Psoas muscle (tissue), 8 donors: ENCODE results near the gene ZNF660. TPM values are rescaled to one million over a fixed set of nuclear protein-coding genes. Genes with fewer than 3 reads are reported as not detected.
"Not testable (repeated sequence)": the region's sequence is repeated elsewhere in the genome, so short reads cannot be mapped to it uniquely, and the experiment has no call there.

ENCODE experiments used
- ATAC-seq, 4 donors: fragments of 200-7000 bp; cut with Tn5 transposase; one replicate each; pipeline ENCODE4 v1.9.1; 2020; ENCODE audit warnings: moderate library complexity in 3 of 4, mild to moderate bottlenecking in 2 of 4
- DNase-seq, 2 donors: peaks; one replicate each; pipeline ENCODE4 v3.0.0-alpha.2; 2020
- H3K27ac ChIP-seq: fragments of 200-600 bp; one replicate; pipeline ENCODE4 v1.8.0; 2022
- H3K27me3 ChIP-seq, 3 donors: fragments of 200-600 bp in 1 of 3; one replicate each; pipeline versions ENCODE4 v1.6.1 to v1.8.0; 2013 to 2022; ENCODE audit warnings: low read length in 2 of 3, mild to moderate bottlenecking in 2 of 3, moderate library complexity in 1 of 3; ENCODE audit not compliant: insufficient read depth in 3 of 3
- H3K36me3 ChIP-seq, 2 donors: fragments of 200-600 bp in 1 of 2; one replicate each; pipeline versions ENCODE4 v1.6.1 to v1.8.0; 2013 to 2022; ENCODE audit warnings: low read depth in 1 of 2, mild to moderate bottlenecking in 1 of 2, moderate library complexity in 1 of 2; ENCODE audit not compliant: insufficient read depth in 1 of 2
- H3K4me1 ChIP-seq: fragments of 200-600 bp; one replicate; pipeline ENCODE4 v1.8.0; 2022
- H3K4me3 ChIP-seq: fragments of 200-600 bp; one replicate; pipeline ENCODE4 v1.8.0; 2022; ENCODE audit warnings: mild to moderate bottlenecking
- H3K9me3 ChIP-seq: fragments of 200-600 bp; one replicate; pipeline ENCODE4 v1.8.0; 2022
- CTCF ChIP-seq: fragments of 200-600 bp; IDR thresholded peaks from one replicate; pipeline ENCODE4 v1.8.0; 2022; ENCODE audit warnings: antibody characterized with exemption
- WGBS, 3 donors: extraction: QIAGEN DNeasy Blood & Tissue Kit; methylation state at CpG; one replicate each; pipeline versions ENCODE4 v1.1.6 to v1.1.7; 2013; 5-methylcytosine and 5-hydroxymethylcytosine counted together
- intact Hi-C, 2 donors: fragments of 100-400 bp; cut with DNase I; formaldehyde crosslinking; loops; one replicate each; pipeline versions ENCODE4 v1.11.0 to v1.14.2; 2022
- polyA plus RNA-seq, 3 donors: library from polyadenylated mRNA; stranded (reverse); fragments of 200-250 nt; gene quantifications; one replicate each; pipeline ENCODE4 v1.2.3, GENCODE V29; 2013
- total RNA-seq, 4 donors: library from RNA; stranded (reverse); fragmentation: NEBNext Ultra II Directional in 2 of 4; extraction: Animal tissue kit (Norgen Biotek cat#: 25700) in 2 of 4; gene quantifications; one replicate each; pipeline versions ENCODE4 v1.2.1 to v1.2.4, GENCODE V29; 2021 to 2023
- donor health status: healthy with polysubstance abuse.
- donor health status: DM: no; HTN: no; CAD: no; lungs with moderate emphysema.
- donor health status: Bipolar disorder and iron deficiency.
- donor health status: healthy.
- donor health status: DM: yes; HTN: yes; CAD: no.
- donor health status: DM: no; HTN: no; CAD: no.
- donor health status: DM: no; HTN: no; CAD: no.
- donor health status: DM: yes; HTN: yes; CAD: no.

ZNF660 gene
- total and polyA plus RNA-seq, 7 donors, result 0.18 to 1.2 (median 0.24) TPM

DNA sequence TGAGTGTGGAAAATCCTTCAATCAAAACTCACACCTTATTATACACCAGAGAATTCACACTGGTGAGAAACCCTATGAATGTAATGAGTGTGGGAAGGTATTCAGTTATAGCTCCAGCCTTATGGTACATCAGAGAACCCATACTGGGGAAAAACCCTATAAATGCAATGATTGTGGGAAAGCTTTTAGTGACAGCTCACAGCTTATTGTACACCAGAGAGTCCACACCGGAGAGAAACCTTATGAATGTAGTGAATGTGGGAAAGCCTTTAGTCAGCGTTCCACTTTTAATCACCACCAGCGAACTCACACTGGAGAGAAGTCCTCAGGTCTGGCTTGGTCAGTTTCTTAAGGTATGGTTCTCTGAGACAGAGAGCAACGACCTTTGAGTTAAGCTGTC is 13.7 kb upstream of the ZNF660 start:
- DNase-seq (no peak), ATAC-seq (no peak)
- Histone ChIP-seq H3K4me1 (no peaks in the 10 kb centered on the region), H3K27me3 (no peaks in the 10 kb centered on the region), H3K27ac (no peak overlapping the region), H3K4me3 (no peak overlapping the region), H3K36me3 (peaks cover 26 to 34% of the 10 kb centered on the region in 2 donors), H3K9me3 (peaks cover 35% of the 10 kb centered on the region)
- WGBS, 3 donors, result 87 to 96% (median 96%) methylated on average over 4 of the region's 4 CpGs
- intact Hi-C loops, result no loop called here
- no peak for TF ChIP-seq CTCF

- no peak for TF ChIP-seq CTCF
- Histone ChIP-seq H3K4me3 (no peak overlapping the region), H3K27ac (no peak overlapping the region), H3K9me3 (peaks cover 4% of the 10 kb centered on the region), H3K27me3 (no peaks in the 10 kb centered on the region), H3K4me1 (no peaks in the 10 kb centered on the region), H3K36me3 (no peaks in the 10 kb centered on the region)
- intact Hi-C loops, result no loop called here
- DNase-seq, result no peak
- ATAC-seq, result no peak
These were observed 8.2 kb upstream of the ZNF660 start for GRCh38 chr3:44576613-44577012.

- not testable (repeated sequence) for H3K36me3 ChIP-seq, ATAC-seq
- 86 to 89% (median 88%) methylated on average over 11 of the region's 11 CpGs for WGBS, 3 donors
These were observed 7.3 kb upstream of the ZNF660 start for GRCh38 chr3:44577354-44577952.

GRCh38 chr3:44578316-44578715 is 6.4 kb upstream of the ZNF660 start:
- intact Hi-C loops, H3K4me3 ChIP-seq: not testable (repeated sequence)
- WGBS, 3 donors, result 97% methylated on average over 22 of the region's 22 CpGs

More at GRCh38 chr3:44577354-44577952, 7.3 kb upstream of the ZNF660 start:
- intact Hi-C loops, H3K27me3 ChIP-seq, H3K4me1 ChIP-seq, H3K9me3 ChIP-seq, DNase-seq, H3K27ac ChIP-seq, H3K4me3 ChIP-seq: not testable (repeated sequence)

GRCh38 chr3:44578924-44579515 is 5.7 kb upstream of the ZNF660 start:
- ATAC-seq, H3K4me3 ChIP-seq, intact Hi-C loops, H3K9me3 ChIP-seq, H3K27ac ChIP-seq, H3K27me3 ChIP-seq, H3K4me1 ChIP-seq, H3K36me3 ChIP-seq, DNase-seq: not testable (repeated sequence)
- WGBS, 3 donors, result 95 to 96% (median 95%) methylated on average over 34 to 37 of the region's 37 CpGs

More at GRCh38 chr3:44578316-44578715, 6.4 kb upstream of the ZNF660 start:
- DNase-seq, H3K4me1 ChIP-seq, H3K27me3 ChIP-seq, H3K36me3 ChIP-seq, H3K9me3 ChIP-seq, ATAC-seq, H3K27ac ChIP-seq: not testable (repeated sequence)

DNA sequence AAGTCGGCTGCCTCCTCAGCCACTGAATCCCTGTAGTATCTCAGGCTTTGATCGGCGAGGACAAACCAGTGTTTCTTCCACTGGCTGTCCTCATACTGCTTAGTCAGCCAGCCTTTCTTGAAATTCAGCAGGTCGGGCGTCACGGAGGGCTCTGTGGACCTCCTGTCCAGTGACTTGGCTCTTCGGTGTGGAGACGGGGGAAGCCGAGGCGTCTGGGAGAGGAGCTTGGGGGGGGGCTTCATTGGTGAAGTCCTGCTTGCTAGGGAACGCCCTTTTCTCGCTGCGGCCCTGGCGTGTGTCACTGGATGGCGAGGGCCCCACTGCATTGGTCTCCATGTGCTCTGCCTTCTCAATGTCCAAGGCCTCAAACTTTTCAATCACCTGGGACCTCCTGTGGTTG is 5.0 kb upstream of the ZNF660 start:
- 96 to 97% (median 97%) methylated on average over 15 of the region's 15 CpGs for WGBS, 3 donors
- not testable (repeated sequence) for H3K27me3 ChIP-seq, H3K36me3 ChIP-seq, H3K9me3 ChIP-seq, ATAC-seq, DNase-seq, H3K4me3 ChIP-seq, H3K4me1 ChIP-seq, H3K27ac ChIP-seq
- intact Hi-C loops, result loop anchor here in 1 of 2 donors (1.0 kb wide), 1 partner anchor 21 kb away; no protein-coding TSS in a partner anchor

- H3K4me1 ChIP-seq, H3K27ac ChIP-seq, H3K27me3 ChIP-seq, H3K9me3 ChIP-seq, H3K4me3 ChIP-seq, ATAC-seq, H3K36me3 ChIP-seq, DNase-seq: not testable (repeated sequence)
- intact Hi-C loops, result loop anchor here in 1 of 2 donors (1.0 kb wide), 1 partner anchor 23 kb away; no protein-coding TSS in a partner anchor
- WGBS, 3 donors, result 29 to 47% (median 45%) methylated on average over 36 to 62 of the region's 62 CpGs
These were observed 3.8 kb upstream of the ZNF660 start for GRCh38 chr3:44580971-44581370.
